B cell (primary cell): ENCODE data around the gene NIPA2. TPM values are rescaled to one million over a fixed set of nuclear protein-coding genes. Genes with fewer than 3 reads are reported as not detected.

Experiments
- ATAC-seq: fragments of 200-7000 bp; cut with Tn5 transposase; one replicate; pipeline ENCODE4 v1.10.0; 2021; ENCODE audit warnings: low read depth, mild to moderate bottlenecking, moderate number of reproducible peaks, moderate library complexity
- CTCF ChIA-PET: fragments of 350-600 bp; sonication (Branson Sonifier 250); formaldehyde crosslinking; loops from one replicate; lab custom pipeline; 2021; ENCODE audit warnings: antibody characterized with exemption, inconsistent platforms; lab: Charles Lee
- POLR2A ChIA-PET: fragments of 350-600 bp; sonication (Branson Sonifier 250); formaldehyde crosslinking; loops from one replicate; lab custom pipeline; 2021; ENCODE audit warnings: antibody characterized with exemption; lab: Charles Lee
- DNase-seq: peaks from one replicate; pipeline ENCODE4 v3.0.0; 2013
- H2AFZ ChIP-seq: 2 replicates; pipeline ENCODE4 v1.6.1; 2012; ENCODE audit warnings: mild to moderate bottlenecking, low read depth, low read length; ENCODE audit not compliant: insufficient read depth, poor library complexity, severe bottlenecking
- H3K27ac ChIP-seq, 2 donors: 1 replicate in 1 of 2; 2 replicates in 1 of 2; pipeline ENCODE4 v1.5.1; 2012 to 2013; ENCODE audit warnings: low read length in 2 of 2, mild to moderate bottlenecking in 2 of 2, moderate library complexity in 1 of 2
- H3K27me3 ChIP-seq, 4 experiments: fragments of 200-600 bp in 1 of 4; sonication (generic) in 1 of 4; replicated peaks in 1 of 4; 1 replicate in 2 of 4; 2 replicates in 2 of 4; pipeline versions ENCODE4 v1.6.1 to v1.7.0; 2013 to 2016; ENCODE audit warnings: low read length in 3 of 4, mild to moderate bottlenecking in 2 of 4, mixed read lengths in 1 of 4, moderate library complexity in 1 of 4; ENCODE audit not compliant: insufficient read depth in 4 of 4, control insufficient read depth in 3 of 4; ENCODE audit errors: control extremely low read depth in 1 of 4
- H3K36me3 ChIP-seq, 2 experiments: replicated peaks in 1 of 2; 1 replicate in 1 of 2; 2 replicates in 1 of 2; pipeline versions ENCODE4 v1.6.1 to v1.7.1; 2013; ENCODE audit warnings: low read length in 1 of 2; ENCODE audit not compliant: insufficient read depth in 2 of 2, control insufficient read depth in 1 of 2; ENCODE audit errors: control extremely low read depth in 1 of 2, extremely low read depth in 1 of 2
- H3K4me1 ChIP-seq, 2 donors: fragments of 200-600 bp in 1 of 2; sonication (generic) in 1 of 2; 1 replicate in 1 of 2; 2 replicates in 1 of 2; pipeline versions ENCODE4 v1.5.1 to v1.6.1; 2013 to 2017; ENCODE audit warnings: low read length in 2 of 2; ENCODE audit not compliant: control insufficient read depth in 2 of 2, insufficient read depth in 2 of 2
- H3K4me2 ChIP-seq: replicated peaks from 2 replicates; pipeline ENCODE3; 2012; ENCODE audit warnings: mild to moderate bottlenecking, low read depth, low read length; ENCODE audit not compliant: poor library complexity, severe bottlenecking
- H3K4me3 ChIP-seq, 5 experiments: fragments of 200-600 bp in 1 of 5; sonication (generic) in 1 of 5; 1 replicate in 3 of 5; 2 replicates in 2 of 5; pipeline versions ENCODE4 v1.5.1 to v1.7.0; 2011 to 2016; ENCODE audit warnings: low read length in 4 of 5, mild to moderate bottlenecking in 4 of 5, low read depth in 2 of 5, control low read depth in 1 of 5, moderate library complexity in 1 of 5; ENCODE audit not compliant: insufficient read depth in 1 of 5; ENCODE audit errors: control extremely low read depth in 1 of 5, extremely low read depth in 1 of 5
- H3K79me2 ChIP-seq: fragments of 200-600 bp; sonication (generic); one replicate; pipeline ENCODE4 v1.6.0; 2016; ENCODE audit warnings: low read length; ENCODE audit not compliant: control insufficient read depth, insufficient read depth
- H3K9ac ChIP-seq: fragments of 200-600 bp; sonication (generic); 2 replicates; pipeline ENCODE4 v1.6.1; 2017; ENCODE audit warnings: mild to moderate bottlenecking, low read length, moderate library complexity
- H3K9me3 ChIP-seq, 3 donors: one replicate each; pipeline versions ENCODE4 v1.6.1 to v1.7.1; 2013; ENCODE audit warnings: low read length in 2 of 3; ENCODE audit not compliant: control insufficient read depth in 2 of 3, insufficient read depth in 1 of 3; ENCODE audit errors: control extremely low read depth in 1 of 3
- H4K20me1 ChIP-seq: 2 replicates; pipeline ENCODE4 v1.6.0; 2012; ENCODE audit warnings: mild to moderate bottlenecking, low read length; ENCODE audit not compliant: insufficient read depth, control insufficient read depth, poor library complexity, severe bottlenecking
- H3K27ac Mint-ChIP-seq: one replicate; pipeline ENCODE4 v1.8.0; 2021; ENCODE audit warnings: mixed read lengths
- H3K27me3 Mint-ChIP-seq: one replicate; pipeline ENCODE4 v1.8.0; 2021; ENCODE audit warnings: mixed read lengths
- H3K4me1 Mint-ChIP-seq: one replicate; pipeline ENCODE4 v1.8.0; 2021; ENCODE audit warnings: mixed read lengths
- H3K4me3 Mint-ChIP-seq: one replicate; pipeline ENCODE4 v1.8.0; 2021; ENCODE audit warnings: mixed read lengths
- H3K9me3 Mint-ChIP-seq: one replicate; pipeline ENCODE4 v1.8.0; 2022; ENCODE audit warnings: mixed read lengths; ENCODE audit not compliant: insufficient read depth
- EZH2 ChIP-seq: IDR thresholded peaks from 2 replicates; pipeline ENCODE4 v1.6.1; 2012; ENCODE audit warnings: borderline replicate concordance, low read depth, mild to moderate bottlenecking, moderate library complexity, low read length; ENCODE audit not compliant: insufficient read depth, poor library complexity, severe bottlenecking
- WGBS: methylation state at CpG from one replicate; pipeline ENCODE4 v1.1.5; 2013; ENCODE audit warnings: missing lambda C conversion rate; ENCODE audit not compliant: insufficient coverage; 5-methylcytosine and 5-hydroxymethylcytosine counted together
- intact Hi-C: fragments of 100-400 bp; cut with micrococcal nuclease; formaldehyde crosslinking; loops from one replicate; pipeline ENCODE4 v1.10.0; 2022
- polyA plus RNA-seq: library from polyadenylated mRNA; depleted of rRNA; stranded (reverse); fragments of >200 nt; gene quantifications from 2 replicates; pipeline ENCODE4 v1.2.3, GENCODE V29; 2012
- total RNA-seq, 2 donors: library from RNA; stranded (reverse); fragments of 120-200 nt in 1 of 2; gene quantifications; 1 replicate in 1 of 2; 2 replicates in 1 of 2; pipeline versions ENCODE4 v1.2.3 to v1.2.4, GENCODE V29; 2013 to 2022
- TF ChIP-seq, protein P1 (sequence below): fragments of 200-600 bp; IDR thresholded peaks from one replicate; pipeline ENCODE4 v1.8.0; 2022; ENCODE audit warnings: antibody characterized with exemption, mild to moderate bottlenecking

The NIPA2 gene
- total and polyA plus RNA-seq, 2 donors (not counting 1 experiment from before 2014, with no cell fraction given) = 47.1 to 65.3 TPM

DNA sequence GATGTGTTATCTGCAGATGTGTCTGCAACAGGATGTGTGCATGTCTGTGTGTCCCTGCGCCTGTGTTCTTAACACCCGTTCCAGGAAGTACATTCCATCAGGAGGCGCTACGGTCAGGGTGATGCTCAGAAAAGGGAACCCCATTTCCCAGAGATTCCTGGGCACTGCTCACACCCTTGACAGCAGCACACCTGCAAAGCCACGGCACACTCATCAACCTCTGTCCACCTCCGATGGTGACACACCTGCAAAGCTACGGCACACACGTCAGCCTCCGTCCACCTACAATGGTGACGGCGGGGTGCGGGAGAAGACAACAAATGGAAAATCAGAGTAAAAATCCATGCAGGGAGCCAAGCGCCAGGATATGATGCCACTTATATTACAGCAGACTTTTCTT lies 55.4 kb downstream of the NIPA2 start:
- H3K4me3 Mint-ChIP-seq = no peak overlapping the region

DNA sequence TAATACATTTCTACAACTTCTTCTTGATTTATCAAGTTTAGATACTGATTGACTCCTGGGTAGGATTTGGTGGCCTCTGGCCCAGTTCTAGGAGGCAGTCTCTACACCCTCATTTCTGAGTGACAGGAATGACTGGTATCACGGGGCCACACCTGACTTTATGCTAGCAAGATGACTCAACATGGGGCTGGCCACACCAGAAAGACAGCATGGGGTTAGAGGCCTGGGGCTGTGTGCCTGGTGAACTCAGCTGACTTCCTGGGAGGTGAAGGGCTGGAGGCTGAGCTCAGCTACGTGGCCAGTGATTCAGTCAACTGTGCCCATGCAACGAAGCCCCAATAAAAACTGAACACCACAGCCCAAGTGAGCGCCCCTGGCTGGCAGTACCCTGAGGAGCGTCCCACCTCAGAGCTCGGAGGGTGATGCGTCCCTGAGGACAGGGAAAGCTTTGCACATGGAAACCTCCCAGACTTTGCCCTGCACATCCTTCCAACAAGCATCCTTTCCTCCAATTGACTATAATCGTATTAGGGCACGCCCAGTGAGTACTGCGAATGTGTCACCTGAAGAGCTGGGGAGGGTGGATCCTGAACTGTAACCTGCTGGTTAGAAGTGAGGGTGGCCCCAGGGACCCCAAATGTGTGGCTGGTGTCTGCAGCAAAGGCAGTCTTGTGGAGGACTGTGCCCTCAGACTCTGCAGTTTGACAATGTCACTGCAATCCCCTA lies 57.2 kb downstream of the NIPA2 start:
- Histone ChIP-seq H2AFZ (no peak overlapping the region), H3K27me3 (no peaks in the 10 kb centered on the region)

More for the DNA sequence above, 55.4 kb downstream of the NIPA2 start:
- H3K79me2 ChIP-seq = no peaks in the 10 kb centered on the region
- no peak for DNase-seq
- H3K9ac ChIP-seq = no peak overlapping the region
- no peak overlapping the region for H3K4me2 ChIP-seq
- intact Hi-C loops = no loop called here
- Mint-ChIP-seq H3K9me3 (no peaks in the 10 kb centered on the region), H3K27ac (no peak overlapping the region), H3K27me3 (no peaks in the 10 kb centered on the region), H3K4me1 (no peaks in the 10 kb centered on the region)
- no peaks in the 10 kb centered on the region for H4K20me1 ChIP-seq
- TF ChIP-seq, protein P1, sequence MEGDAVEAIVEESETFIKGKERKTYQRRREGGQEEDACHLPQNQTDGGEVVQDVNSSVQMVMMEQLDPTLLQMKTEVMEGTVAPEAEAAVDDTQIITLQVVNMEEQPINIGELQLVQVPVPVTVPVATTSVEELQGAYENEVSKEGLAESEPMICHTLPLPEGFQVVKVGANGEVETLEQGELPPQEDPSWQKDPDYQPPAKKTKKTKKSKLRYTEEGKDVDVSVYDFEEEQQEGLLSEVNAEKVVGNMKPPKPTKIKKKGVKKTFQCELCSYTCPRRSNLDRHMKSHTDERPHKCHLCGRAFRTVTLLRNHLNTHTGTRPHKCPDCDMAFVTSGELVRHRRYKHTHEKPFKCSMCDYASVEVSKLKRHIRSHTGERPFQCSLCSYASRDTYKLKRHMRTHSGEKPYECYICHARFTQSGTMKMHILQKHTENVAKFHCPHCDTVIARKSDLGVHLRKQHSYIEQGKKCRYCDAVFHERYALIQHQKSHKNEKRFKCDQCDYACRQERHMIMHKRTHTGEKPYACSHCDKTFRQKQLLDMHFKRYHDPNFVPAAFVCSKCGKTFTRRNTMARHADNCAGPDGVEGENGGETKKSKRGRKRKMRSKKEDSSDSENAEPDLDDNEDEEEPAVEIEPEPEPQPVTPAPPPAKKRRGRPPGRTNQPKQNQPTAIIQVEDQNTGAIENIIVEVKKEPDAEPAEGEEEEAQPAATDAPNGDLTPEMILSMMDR = no peak
- no peak for TF ChIP-seq EZH2
- H3K4me1 ChIP-seq = no peaks in the 10 kb centered on the region
- H2AFZ ChIP-seq = no peak overlapping the region
- no peak overlapping the region for H3K27ac ChIP-seq
- ChIA-PET POLR2A (interaction anchor here (0.7 kb wide), 1 partner anchor 28 kb away, joined by 8 read pairs; no protein-coding TSS in a partner anchor), CTCF (no interaction called here)
- 95% methylated on average over 12 of the region's 13 CpGs for WGBS
- H3K9me3 ChIP-seq = no peaks in the 10 kb centered on the region
- no peak for ATAC-seq
- H3K36me3 ChIP-seq = no peaks in the 10 kb centered on the region
- no peak overlapping the region for H3K4me3 ChIP-seq
- H3K27me3 ChIP-seq = no peaks in the 10 kb centered on the region

More for the DNA sequence above, 57.2 kb downstream of the NIPA2 start:
- DNase-seq (no peak), ATAC-seq (no peak)
- Mint-ChIP-seq H3K9me3 (no peaks in the 10 kb centered on the region), H3K27me3 (no peaks in the 10 kb centered on the region), H3K4me3 (no peak overlapping the region), H3K4me1 (no peaks in the 10 kb centered on the region), H3K27ac (no peak overlapping the region)
- Histone ChIP-seq H3K9ac (no peak overlapping the region), H4K20me1 (no peaks in the 10 kb centered on the region), H3K4me1 (no peaks in the 10 kb centered on the region), H3K79me2 (no peaks in the 10 kb centered on the region), H3K27ac (no peak overlapping the region), H3K4me2 (no peak overlapping the region), H3K4me3 (no peak overlapping the region), H3K36me3 (no peaks in the 10 kb centered on the region), H3K9me3 (no peaks in the 10 kb centered on the region)
- intact Hi-C loops = no loop called here
- WGBS = 88% methylated on average over 6 of the region's 10 CpGs
- TF ChIP-seq EZH2 = no peak
- TF ChIP-seq, protein P1 = no peak
- ChIA-PET POLR2A (no interaction called here), CTCF (no interaction called here)
